ENCODE measurements around the gene KIAA0753.

Gene KIAA0753

DNA sequence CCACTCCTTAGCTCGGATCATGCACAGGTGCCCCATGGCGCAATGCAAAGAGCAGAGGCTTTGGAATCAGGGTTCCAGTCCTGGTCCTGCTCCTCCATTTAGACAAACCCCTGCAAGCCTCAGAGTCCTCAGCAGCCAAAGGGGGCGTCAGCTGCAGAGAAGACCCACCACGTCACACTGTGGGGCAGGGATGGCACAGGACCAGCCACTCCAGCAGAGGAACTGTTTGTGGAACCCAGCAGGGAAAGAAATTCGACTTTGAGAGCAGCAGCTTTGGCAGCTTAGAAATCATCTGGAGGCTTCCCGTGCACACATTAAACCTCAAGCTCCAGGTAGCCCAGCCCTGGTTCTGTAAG lies 36.3 kb upstream of the KIAA0753 start:
- no peaks in the 10 kb centered on the region for H3K27me3 ChIP-seq (ENCODE audit: insufficient read depth, insufficient read length)
- H3K9ac ChIP-seq (ENCODE audit: insufficient read length, low read depth), result no peak overlapping the region
- no peak overlapping the region for H3K4me3 ChIP-seq (ENCODE audit: insufficient read length, low read depth)
- no peak for DNase-seq (ENCODE audit: low read depth, low spot score)
- no peaks in the 10 kb centered on the region for H3K36me3 ChIP-seq (ENCODE audit: insufficient read depth, insufficient read length, low read length)
- H3K4me1 ChIP-seq (ENCODE audit: insufficient read depth, insufficient read length), result peaks cover 8% of the 10 kb centered on the region
- no peak for TF ChIP-seq ZNF274 (IDR thresholded peaks at IDR 0.05; ENCODE audit: low read depth, low read length)
- TF ChIP-seq SUZ12 (IDR thresholded peaks at IDR 0.05; ENCODE audit: extremely low read depth, insufficient read depth, insufficient read length), result no peak
- TF ChIP-seq YY1 (IDR thresholded peaks at IDR 0.05; ENCODE audit: insufficient read depth, insufficient read length), result no peak
- no peaks in the 10 kb centered on the region for H3K9me3 ChIP-seq (ENCODE audit: insufficient read depth, low read length)

DNA sequence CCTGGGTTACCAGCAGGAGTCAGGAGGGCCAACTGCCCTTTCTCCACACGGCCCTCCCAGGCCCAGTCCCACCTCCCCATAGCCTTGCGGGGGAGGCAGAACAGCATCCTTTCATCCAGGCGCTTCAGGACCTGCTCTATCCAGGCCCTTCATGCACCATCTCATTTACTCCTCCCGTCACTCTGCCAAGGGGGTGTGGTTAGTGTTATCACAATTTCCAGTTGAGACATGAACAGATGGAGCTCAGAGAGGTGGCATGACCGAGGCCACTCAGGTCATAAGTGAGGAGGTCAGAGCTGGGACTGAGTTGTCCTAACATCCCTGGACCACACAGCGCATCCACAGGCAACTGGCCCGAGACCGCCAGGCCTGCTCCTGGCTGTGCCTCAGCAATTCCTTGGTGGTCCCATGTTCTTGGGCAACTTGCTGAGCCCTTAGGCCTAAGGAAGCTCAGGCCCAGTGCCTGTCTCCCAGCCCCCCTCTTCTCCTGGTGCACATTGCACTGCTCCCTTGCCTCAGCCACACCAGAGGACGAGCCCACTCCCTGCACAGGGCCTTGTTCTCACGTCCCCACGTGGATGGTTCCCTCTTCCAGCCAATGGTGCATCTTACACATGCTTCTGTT lies 34.8 kb upstream of the KIAA0753 start:
- Histone ChIP-seq H3K4me1 (ENCODE audit: insufficient read depth, insufficient read length) (peaks cover 8% of the 10 kb centered on the region), H3K27me3 (ENCODE audit: insufficient read depth, insufficient read length) (no peaks in the 10 kb centered on the region), H3K4me3 (ENCODE audit: insufficient read length, low read depth) (no peak overlapping the region), H3K9me3 (ENCODE audit: insufficient read depth, low read length) (no peaks in the 10 kb centered on the region), H3K9ac (ENCODE audit: insufficient read length, low read depth) (no peak overlapping the region), H3K36me3 (ENCODE audit: insufficient read depth, insufficient read length, low read length) (no peaks in the 10 kb centered on the region)
- DNase-seq (ENCODE audit: low read depth, low spot score), result no peak
- TF ChIP-seq ZNF274 (IDR thresholded peaks at IDR 0.05; ENCODE audit: low read depth, low read length), result no peak
- no peak for TF ChIP-seq YY1 (IDR thresholded peaks at IDR 0.05; ENCODE audit: insufficient read depth, insufficient read length)
- no peak for TF ChIP-seq SUZ12 (IDR thresholded peaks at IDR 0.05; ENCODE audit: extremely low read depth, insufficient read depth, insufficient read length)

DNA sequence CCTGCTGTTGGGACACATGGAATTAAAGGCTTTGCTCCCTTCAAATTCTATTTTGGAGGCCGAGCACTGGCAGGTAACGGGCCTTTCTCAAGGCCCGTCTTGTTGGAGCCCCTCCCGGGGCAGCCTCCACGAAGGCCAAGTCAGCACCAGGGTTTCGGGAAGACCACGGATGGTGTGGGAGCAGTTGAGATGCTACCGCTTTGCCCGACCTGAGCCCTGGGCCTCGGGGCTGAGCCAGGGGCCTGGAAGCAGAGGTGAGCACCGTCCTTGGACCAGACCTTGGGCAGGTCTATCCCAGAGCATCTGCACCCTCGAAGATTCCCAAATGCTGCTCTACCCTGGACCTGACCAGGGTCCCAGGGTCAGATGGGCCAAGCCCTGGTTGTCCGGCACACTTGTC lies 34.1 kb upstream of the KIAA0753 start:
- Histone ChIP-seq H3K4me1 (ENCODE audit: insufficient read depth, insufficient read length) (peaks cover 8% of the 10 kb centered on the region), H3K27me3 (ENCODE audit: insufficient read depth, insufficient read length) (no peaks in the 10 kb centered on the region), H3K9me3 (ENCODE audit: insufficient read depth, low read length) (no peaks in the 10 kb centered on the region), H3K36me3 (ENCODE audit: insufficient read depth, insufficient read length, low read length) (no peaks in the 10 kb centered on the region), H3K4me3 (ENCODE audit: insufficient read length, low read depth) (no peak overlapping the region), H3K9ac (ENCODE audit: insufficient read length, low read depth) (no peak overlapping the region)
- no peak for TF ChIP-seq SUZ12 (IDR thresholded peaks at IDR 0.05; ENCODE audit: extremely low read depth, insufficient read depth, insufficient read length)
- TF ChIP-seq ZNF274 (IDR thresholded peaks at IDR 0.05; ENCODE audit: low read depth, low read length), result no peak
- no peak for TF ChIP-seq YY1 (IDR thresholded peaks at IDR 0.05; ENCODE audit: insufficient read depth, insufficient read length)
- no peak for DNase-seq (ENCODE audit: low read depth, low spot score)

DNA sequence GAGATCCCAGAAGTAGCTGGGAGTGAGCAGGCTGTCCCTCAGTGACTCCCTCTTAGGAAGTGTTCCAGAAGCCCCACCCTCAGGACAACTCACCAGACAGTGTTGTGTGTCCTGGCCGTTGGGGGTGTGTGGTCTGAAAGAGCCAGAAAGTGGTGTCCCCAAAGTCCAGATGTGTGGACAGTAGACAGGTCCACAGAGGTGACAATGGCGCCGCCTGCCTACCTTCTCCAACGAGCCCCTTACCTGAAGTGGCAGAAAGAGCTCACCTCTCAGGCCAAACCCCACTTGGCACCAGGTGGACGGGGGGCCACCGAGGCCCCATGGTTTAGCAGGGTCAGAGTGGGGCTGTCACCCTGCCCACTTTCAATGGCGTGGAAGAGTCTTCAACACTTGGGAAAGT lies 30.9 kb upstream of the KIAA0753 start:
- no peaks in the 10 kb centered on the region for H3K9me3 ChIP-seq (ENCODE audit: insufficient read depth, low read length)
- H3K9ac ChIP-seq (ENCODE audit: insufficient read length, low read depth), result no peak overlapping the region
- H3K36me3 ChIP-seq (ENCODE audit: insufficient read depth, insufficient read length, low read length), result no peaks in the 10 kb centered on the region
- TF ChIP-seq ZNF274 (IDR thresholded peaks at IDR 0.05; ENCODE audit: low read depth, low read length), result no peak
- no peaks in the 10 kb centered on the region for H3K27me3 ChIP-seq (ENCODE audit: insufficient read depth, insufficient read length)
- DNase-seq (ENCODE audit: low read depth, low spot score), result no peak
- peaks cover 1% of the 10 kb centered on the region for H3K4me1 ChIP-seq (ENCODE audit: insufficient read depth, insufficient read length)
- no peak overlapping the region for H3K4me3 ChIP-seq (ENCODE audit: insufficient read length, low read depth)

DNA sequence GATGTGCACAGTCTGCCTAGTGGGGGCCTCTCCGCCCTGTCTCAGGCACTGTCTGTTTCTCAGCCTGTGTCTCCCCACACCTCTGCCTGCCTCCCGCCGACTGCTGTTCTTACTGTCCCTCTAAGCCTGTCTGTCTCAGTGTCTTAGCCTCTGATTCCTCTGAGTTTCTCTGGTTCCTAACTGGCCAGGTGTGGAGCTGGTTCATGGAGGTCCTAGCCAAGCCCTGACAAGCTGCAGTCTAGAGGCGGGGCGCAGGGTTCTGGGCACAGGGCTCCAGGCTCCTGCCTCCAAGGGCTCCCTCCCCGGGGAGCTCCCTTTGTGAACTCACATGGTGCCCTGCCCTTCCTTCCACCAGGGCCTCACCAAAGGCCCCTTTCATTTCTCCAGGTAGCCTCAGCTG lies 30.5 kb upstream of the KIAA0753 start:
- no peak for TF ChIP-seq SUZ12 (IDR thresholded peaks at IDR 0.05; ENCODE audit: extremely low read depth, insufficient read depth, insufficient read length)
- TF ChIP-seq ZNF274 (IDR thresholded peaks at IDR 0.05; ENCODE audit: low read depth, low read length), result no peak
- no peak for TF ChIP-seq YY1 (IDR thresholded peaks at IDR 0.05; ENCODE audit: insufficient read depth, insufficient read length)
- Histone ChIP-seq H3K36me3 (ENCODE audit: insufficient read depth, insufficient read length, low read length) (no peaks in the 10 kb centered on the region), H3K9me3 (ENCODE audit: insufficient read depth, low read length) (no peaks in the 10 kb centered on the region), H3K27me3 (ENCODE audit: insufficient read depth, insufficient read length) (no peaks in the 10 kb centered on the region), H3K4me3 (ENCODE audit: insufficient read length, low read depth) (no peak overlapping the region), H3K4me1 (ENCODE audit: insufficient read depth, insufficient read length) (peaks cover 2% of the 10 kb centered on the region), H3K9ac (ENCODE audit: insufficient read length, low read depth) (no peak overlapping the region)
- no peak for DNase-seq (ENCODE audit: low read depth, low spot score)

DNA sequence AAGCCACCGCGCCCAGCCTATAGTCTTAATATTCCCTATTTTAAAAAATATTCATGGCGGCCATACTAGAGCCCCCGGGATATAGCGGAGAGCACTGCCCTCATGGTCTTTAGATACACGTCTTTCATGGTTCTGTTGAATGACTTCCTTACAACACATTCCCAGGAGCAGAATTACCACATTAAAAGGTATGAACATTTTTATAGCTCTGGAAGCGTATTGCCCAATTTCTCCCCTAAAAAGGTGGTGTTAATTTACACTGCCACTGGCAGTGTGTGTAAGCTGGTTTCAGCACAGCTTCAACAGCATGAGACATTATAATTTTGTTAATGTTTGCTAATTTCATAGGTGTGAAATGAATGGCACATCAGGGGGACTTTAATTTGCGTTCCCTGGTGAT lies 30.1 kb upstream of the KIAA0753 start:
- Histone ChIP-seq H3K4me1 (ENCODE audit: insufficient read depth, insufficient read length) (peaks cover 2% of the 10 kb centered on the region), H3K27me3 (ENCODE audit: insufficient read depth, insufficient read length) (no peaks in the 10 kb centered on the region), H3K36me3 (ENCODE audit: insufficient read depth, insufficient read length, low read length) (no peaks in the 10 kb centered on the region), H3K9ac (ENCODE audit: insufficient read length, low read depth) (no peak overlapping the region), H3K9me3 (ENCODE audit: insufficient read depth, low read length) (no peaks in the 10 kb centered on the region), H3K4me3 (ENCODE audit: insufficient read length, low read depth) (no peak overlapping the region)
- no peak for TF ChIP-seq ZNF274 (IDR thresholded peaks at IDR 0.05; ENCODE audit: low read depth, low read length)
- TF ChIP-seq SUZ12 (IDR thresholded peaks at IDR 0.05; ENCODE audit: extremely low read depth, insufficient read depth, insufficient read length), result no peak
- TF ChIP-seq YY1 (IDR thresholded peaks at IDR 0.05; ENCODE audit: insufficient read depth, insufficient read length), result no peak
- DNase-seq (ENCODE audit: low read depth, low spot score), result no peak

DNA sequence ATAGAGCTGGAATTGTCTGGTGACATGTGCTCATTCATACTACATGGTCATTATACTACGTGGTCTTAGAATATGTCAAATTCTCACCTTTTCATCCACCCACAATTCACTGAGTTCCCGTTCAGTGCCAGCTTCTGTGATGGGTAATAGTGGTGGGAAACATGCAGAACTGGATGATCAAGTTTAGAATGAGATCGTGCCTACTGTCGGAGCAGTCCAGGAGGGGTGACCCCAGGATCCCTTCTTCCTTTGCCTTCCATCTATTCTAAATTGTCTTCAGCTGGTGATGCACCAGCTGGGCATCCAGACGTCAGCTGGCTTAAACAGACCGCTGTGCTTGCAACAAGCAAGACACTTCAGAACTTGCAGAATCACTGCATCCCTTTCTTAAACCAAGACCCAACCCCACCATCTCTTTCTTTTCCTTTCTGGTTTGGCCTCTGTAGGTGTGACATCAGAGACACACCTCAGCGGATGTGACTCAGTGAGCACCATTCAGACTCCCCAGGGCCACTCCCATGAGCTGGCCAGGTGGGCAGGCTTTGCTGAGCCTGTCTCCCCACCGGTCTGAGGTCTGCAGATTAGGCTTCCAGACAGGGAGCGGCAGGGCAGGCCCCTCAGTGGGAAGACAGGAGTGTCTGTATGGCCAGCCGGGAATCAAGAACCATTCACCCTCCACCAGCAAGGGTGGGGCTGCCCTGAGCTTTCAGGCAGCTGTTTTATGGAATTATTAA lies 29.1 kb upstream of the KIAA0753 start:
- H3K9me3 ChIP-seq (ENCODE audit: insufficient read depth, low read length), result no peaks in the 10 kb centered on the region
- H3K9ac ChIP-seq (ENCODE audit: insufficient read length, low read depth), result no peak overlapping the region
- DNase-seq (ENCODE audit: low read depth, low spot score), result no peak
- TF ChIP-seq ZNF274 (IDR thresholded peaks at IDR 0.05; ENCODE audit: low read depth, low read length) (no peak), YY1 (IDR thresholded peaks at IDR 0.05; ENCODE audit: insufficient read depth, insufficient read length) (no peak), SUZ12 (IDR thresholded peaks at IDR 0.05; ENCODE audit: extremely low read depth, insufficient read depth, insufficient read length) (no peak)
- no peaks in the 10 kb centered on the region for H3K27me3 ChIP-seq (ENCODE audit: insufficient read depth, insufficient read length)
- H3K4me1 ChIP-seq (ENCODE audit: insufficient read depth, insufficient read length), result peaks cover 2% of the 10 kb centered on the region
- no peaks in the 10 kb centered on the region for H3K36me3 ChIP-seq (ENCODE audit: insufficient read depth, insufficient read length, low read length)
- no peak overlapping the region for H3K4me3 ChIP-seq (ENCODE audit: insufficient read length, low read depth)
